PC-3 (cell line): ENCODE results near the gene MKRN1. TPM values are rescaled to one million over a fixed set of nuclear protein-coding genes. Genes with fewer than 3 reads are reported as not detected.
A peak's percentile ranks its signal among the peaks of the same experiment; 100 is the strongest.
"Not testable (repeated sequence)": the region's sequence is repeated elsewhere in the genome, so short reads cannot be mapped to it uniquely, and the experiment has no call there.

Source experiments
- ATAC-seq: fragments of 200-7000 bp; cut with Tn5 transposase; 2 replicates; pipeline ENCODE4 v1.9.1; 2020; ENCODE audit warnings: mild to moderate bottlenecking, moderate library complexity
- BruUV-seq: library from RNA; stranded (reverse); fragments of 400-500 nt; replicated peaks from 2 replicates; lab custom pipeline; 2021; lab: Mats Ljungman, UMichigan
- CTCF ChIA-PET: fragments of 300-600 bp; sonication (Branson Sonifier 250); formaldehyde crosslinking; loops from one replicate; lab custom pipeline; 2022; ENCODE audit warnings: antibody characterized with exemption; lab: Charles Lee
- POLR2A ChIA-PET: fragments of 300-600 bp; sonication (Branson Sonifier 250); formaldehyde crosslinking; loops from one replicate; lab custom pipeline; 2022; ENCODE audit warnings: antibody characterized with exemption; ENCODE audit not compliant: unreplicated experiment; lab: Charles Lee
- DNase-seq: peaks from one replicate; pipeline ENCODE4 v3.0.0-alpha.2; 2015
- H2AFZ ChIP-seq: fragments of 300-600 bp; sonication (generic); 2 replicates; pipeline ENCODE4 v1.6.0; 2016; ENCODE audit warnings: antibody characterized with exemption, low read length
- H3F3A ChIP-seq: fragments of 300-600 bp; sonication (generic); one replicate; pipeline ENCODE4 v1.6.0; 2017; ENCODE audit warnings: antibody characterized with exemption, low read length, control low read depth, mild to moderate bottlenecking; ENCODE audit not compliant: unreplicated experiment
- H3K27ac ChIP-seq: fragments of 300-600 bp; sonication (generic); 2 replicates; pipeline ENCODE4 v1.5.1; 2016; ENCODE audit warnings: mild to moderate bottlenecking, low read length
- H3K27me3 ChIP-seq: fragments of 300-600 bp; sonication (generic); 2 replicates; pipeline ENCODE4 v1.6.1; 2016; ENCODE audit warnings: low read length, mixed read lengths
- H3K36me3 ChIP-seq: fragments of 300-600 bp; sonication (generic); 2 replicates; pipeline ENCODE4 v1.6.1; 2016; ENCODE audit warnings: low read depth, mixed run types, low read length, mixed read lengths
- H3K4me1 ChIP-seq: fragments of 300-600 bp; sonication (generic); 2 replicates; pipeline ENCODE4 v1.5.1; 2016; ENCODE audit warnings: low read length; ENCODE audit not compliant: insufficient read depth
- H3K4me2 ChIP-seq: fragments of 300-600 bp; sonication (generic); 2 replicates; pipeline ENCODE4 v1.6.0; 2016; ENCODE audit warnings: low read length
- H3K4me3 ChIP-seq: fragments of 300-600 bp; sonication (generic); 2 replicates; pipeline ENCODE4 v1.5.1; 2016; ENCODE audit warnings: mild to moderate bottlenecking, low read length, mixed read lengths
- H3K79me2 ChIP-seq: fragments of 300-600 bp; sonication (generic); 2 replicates; pipeline ENCODE4 v1.6.1; 2017; ENCODE audit warnings: low read length, mixed read lengths
- H3K9ac ChIP-seq: fragments of 300-600 bp; sonication (generic); 2 replicates; pipeline ENCODE4 v1.6.0; 2016; ENCODE audit warnings: mild to moderate bottlenecking, low read length
- H3K9me2 ChIP-seq: fragments of 300-600 bp; sonication (generic); replicated peaks from 2 replicates; pipeline ENCODE4 v1.6.1; 2016; ENCODE audit warnings: mixed run types, low read length, mixed read lengths
- H3K9me3 ChIP-seq: fragments of 300-600 bp; sonication (generic); 2 replicates; pipeline ENCODE4 v1.6.1; 2016; ENCODE audit warnings: low read length, mixed read lengths
- H4K20me1 ChIP-seq: fragments of 300-600 bp; sonication (generic); 2 replicates; pipeline ENCODE4 v1.6.1; 2016; ENCODE audit warnings: low read length, mixed read lengths
- EZH2 ChIP-seq: fragments of 300-600 bp; sonication (generic); IDR thresholded peaks from one replicate; pipeline ENCODE4 v1.6.1; 2017; ENCODE audit warnings: antibody characterized with exemption, mild to moderate bottlenecking, low read length; ENCODE audit not compliant: unreplicated experiment
- EZH2phosphoT487 ChIP-seq: fragments of 300-600 bp; sonication (generic); IDR thresholded peaks from 2 replicates; pipeline ENCODE4 v1.6.1; 2018; ENCODE audit warnings: mild to moderate bottlenecking, antibody characterized with exemption, low read length, borderline replicate concordance
- intact Hi-C: fragments of 100-400 bp; cut with micrococcal nuclease; formaldehyde crosslinking; loops from 2 replicates; pipeline ENCODE4 v1.9.0; 2023
- total RNA-seq: library from RNA; depleted of rRNA; stranded (reverse); fragments of >200 nt; gene quantifications from 2 replicates; pipeline ENCODE4 v1.2.3, GENCODE V29; 2014
- TF ChIP-seq, protein P1 (sequence below): fragments of 300-600 bp; sonication (generic); conservative IDR thresholded peaks from 2 replicates; pipeline ENCODE4 v1.5.1; 2017; ENCODE audit warnings: antibody characterized with exemption, low read depth, mild to moderate bottlenecking, low read length

MKRN1 gene
- total RNA-seq, 1 experiment from 2014 or later = 78.5 TPM

DNA sequence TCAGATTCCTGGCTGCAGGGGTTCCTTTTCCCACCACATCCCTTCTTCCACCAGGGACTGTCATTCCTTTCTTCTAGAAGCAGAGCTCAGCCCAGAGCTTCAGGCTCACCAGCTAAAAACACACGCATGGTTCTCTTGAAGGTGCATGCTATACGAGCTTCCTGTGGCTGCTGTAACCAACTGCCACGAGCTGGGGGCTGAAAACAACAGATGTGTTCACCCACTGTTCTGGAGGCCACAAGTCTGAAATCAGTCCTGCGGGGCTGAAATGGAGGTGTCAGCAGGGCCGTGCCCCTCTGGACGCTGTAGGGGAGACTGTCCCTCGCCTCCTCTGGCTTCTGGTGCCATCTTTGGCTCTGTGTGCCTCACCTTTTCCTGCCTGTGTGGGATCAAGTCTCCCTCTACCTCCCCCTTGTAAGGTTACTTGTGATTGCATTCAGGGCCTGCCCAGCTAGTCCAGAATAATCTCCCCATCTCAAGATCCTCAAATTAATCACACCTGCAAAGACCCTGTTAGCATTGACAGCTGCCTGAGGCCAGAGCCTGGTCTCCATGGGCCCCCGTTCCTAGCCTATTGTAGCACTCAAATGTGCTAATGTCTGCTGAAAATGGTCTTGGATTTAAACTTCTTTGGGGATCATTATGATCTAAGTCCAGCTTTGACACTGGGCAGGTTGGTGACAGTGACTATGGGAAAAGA lies 61.7 kb downstream of the MKRN1 start:
- DNase-seq (no peak), ATAC-seq (no peak)
- no peaks in the 10 kb centered on the region for H4K20me1 ChIP-seq
- no peaks in the 10 kb centered on the region for H3K9me3 ChIP-seq
- intact Hi-C loops = no loop called here
- no peak overlapping the region for H3K9ac ChIP-seq
- H3K27me3 ChIP-seq = no peaks in the 10 kb centered on the region
- POLR2A ChIA-PET = interaction anchor here (0.6 kb wide), 1 partner anchor 9 kb away, joined by 3 read pairs; no protein-coding TSS in a partner anchor
- H3K36me3 ChIP-seq = no peaks in the 10 kb centered on the region
- H2AFZ ChIP-seq = no peak overlapping the region
- TF ChIP-seq EZH2 (no peak), EZH2phosphoT487 (no peak)
- TF ChIP-seq, protein P1, sequence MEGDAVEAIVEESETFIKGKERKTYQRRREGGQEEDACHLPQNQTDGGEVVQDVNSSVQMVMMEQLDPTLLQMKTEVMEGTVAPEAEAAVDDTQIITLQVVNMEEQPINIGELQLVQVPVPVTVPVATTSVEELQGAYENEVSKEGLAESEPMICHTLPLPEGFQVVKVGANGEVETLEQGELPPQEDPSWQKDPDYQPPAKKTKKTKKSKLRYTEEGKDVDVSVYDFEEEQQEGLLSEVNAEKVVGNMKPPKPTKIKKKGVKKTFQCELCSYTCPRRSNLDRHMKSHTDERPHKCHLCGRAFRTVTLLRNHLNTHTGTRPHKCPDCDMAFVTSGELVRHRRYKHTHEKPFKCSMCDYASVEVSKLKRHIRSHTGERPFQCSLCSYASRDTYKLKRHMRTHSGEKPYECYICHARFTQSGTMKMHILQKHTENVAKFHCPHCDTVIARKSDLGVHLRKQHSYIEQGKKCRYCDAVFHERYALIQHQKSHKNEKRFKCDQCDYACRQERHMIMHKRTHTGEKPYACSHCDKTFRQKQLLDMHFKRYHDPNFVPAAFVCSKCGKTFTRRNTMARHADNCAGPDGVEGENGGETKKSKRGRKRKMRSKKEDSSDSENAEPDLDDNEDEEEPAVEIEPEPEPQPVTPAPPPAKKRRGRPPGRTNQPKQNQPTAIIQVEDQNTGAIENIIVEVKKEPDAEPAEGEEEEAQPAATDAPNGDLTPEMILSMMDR = no peak
- no TSS peak for BruUV-seq
- no peak overlapping the region for H3K4me2 ChIP-seq
- H3K79me2 ChIP-seq = no peaks in the 10 kb centered on the region
- H3K4me1 ChIP-seq = no peaks in the 10 kb centered on the region
- H3K27ac ChIP-seq = no peak overlapping the region
- H3K4me3 ChIP-seq = no peak overlapping the region
- H3K9me2 ChIP-seq = no peaks in the 10 kb centered on the region
- CTCF ChIA-PET = no interaction called here
- H3F3A ChIP-seq = no peaks in the 10 kb centered on the region

DNA sequence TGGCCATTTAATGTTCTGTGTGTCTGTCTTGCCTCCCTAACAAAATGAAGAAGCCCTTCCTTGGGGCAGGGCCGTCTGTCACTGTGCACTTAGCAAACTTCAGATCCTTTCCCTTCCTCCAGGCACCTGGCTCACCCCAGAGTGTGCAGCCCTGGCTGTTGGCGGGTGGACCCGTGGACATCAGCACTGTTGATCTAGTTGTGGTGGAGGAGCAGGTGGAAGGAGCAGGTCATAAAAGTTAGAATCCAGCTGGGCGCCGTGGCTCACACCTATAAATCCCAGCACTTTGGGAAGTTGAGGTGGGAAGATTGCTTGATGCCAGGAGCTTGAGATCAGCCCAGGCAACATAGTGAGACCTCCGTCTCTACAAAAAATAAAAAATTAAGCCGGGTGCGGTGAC lies 62.7 kb downstream of the MKRN1 start:
- Histone ChIP-seq H3K9me3 (no peaks in the 10 kb centered on the region), H3K4me1 (no peaks in the 10 kb centered on the region), H3K9me2 (no peaks in the 10 kb centered on the region), H3K4me2 (no peak overlapping the region), H3F3A (no peaks in the 10 kb centered on the region), H4K20me1 (no peaks in the 10 kb centered on the region), H3K79me2 (no peaks in the 10 kb centered on the region), H3K27ac (no peak overlapping the region), H3K27me3 (no peaks in the 10 kb centered on the region), H2AFZ (no peak overlapping the region), H3K36me3 (no peaks in the 10 kb centered on the region), H3K9ac (no peak overlapping the region), H3K4me3 (no peak overlapping the region)
- CTCF ChIA-PET = no interaction called here
- ATAC-seq (0 out of 2 replicates have a peak, but pooled peaks have one; percentile 15), DNase-seq (no peak)
- POLR2A ChIA-PET = no interaction called here
- no TSS peak for BruUV-seq
- TF ChIP-seq EZH2 (no peak), EZH2phosphoT487 (no peak)
- TF ChIP-seq, protein P1 = no peak
- intact Hi-C loops = no loop called here

DNA sequence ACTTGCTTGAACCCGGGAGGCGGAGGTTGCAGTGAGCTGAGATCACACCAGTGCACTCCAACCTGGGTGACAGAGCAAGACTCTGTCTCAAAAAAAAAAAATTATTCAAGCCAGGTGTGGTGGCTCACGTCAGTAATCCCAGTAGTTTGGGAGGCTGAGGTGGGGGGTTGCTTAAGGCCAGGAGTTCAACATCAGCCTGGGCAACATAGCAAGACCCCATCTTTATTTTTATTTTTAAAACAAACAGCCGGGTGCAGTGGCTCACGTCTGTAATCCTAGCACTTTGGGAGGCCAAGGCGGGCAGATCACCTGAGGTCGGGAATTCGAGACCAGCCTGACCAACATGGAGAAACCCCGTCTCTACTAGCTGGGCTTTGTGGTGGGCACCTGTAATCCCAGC lies 63.5 kb downstream of the MKRN1 start:
- H3K27me3 ChIP-seq, POLR2A ChIA-PET, DNase-seq, H3K36me3 ChIP-seq, H3K4me1 ChIP-seq, BruUV-seq, CTCF ChIA-PET, H3K9me2 ChIP-seq, H3K27ac ChIP-seq, H4K20me1 ChIP-seq, H2AFZ ChIP-seq, intact Hi-C loops, H3K4me2 ChIP-seq, H3K4me3 ChIP-seq, H3K9ac ChIP-seq, H3F3A ChIP-seq, H3K79me2 ChIP-seq, H3K9me3 ChIP-seq, ATAC-seq: not testable (repeated sequence)
